ENCODE data around the gene CIITA. TPM values are rescaled to one million over a fixed set of nuclear protein-coding genes. Genes with fewer than 3 reads are reported as not detected.
"Not testable (repeated sequence)": the region's sequence is repeated elsewhere in the genome, so short reads cannot be mapped to it uniquely, and the experiment has no call there.

Gene CIITA
- total RNA-seq, 1 experiment from 2014 or later: 0.12 TPM

DNA sequence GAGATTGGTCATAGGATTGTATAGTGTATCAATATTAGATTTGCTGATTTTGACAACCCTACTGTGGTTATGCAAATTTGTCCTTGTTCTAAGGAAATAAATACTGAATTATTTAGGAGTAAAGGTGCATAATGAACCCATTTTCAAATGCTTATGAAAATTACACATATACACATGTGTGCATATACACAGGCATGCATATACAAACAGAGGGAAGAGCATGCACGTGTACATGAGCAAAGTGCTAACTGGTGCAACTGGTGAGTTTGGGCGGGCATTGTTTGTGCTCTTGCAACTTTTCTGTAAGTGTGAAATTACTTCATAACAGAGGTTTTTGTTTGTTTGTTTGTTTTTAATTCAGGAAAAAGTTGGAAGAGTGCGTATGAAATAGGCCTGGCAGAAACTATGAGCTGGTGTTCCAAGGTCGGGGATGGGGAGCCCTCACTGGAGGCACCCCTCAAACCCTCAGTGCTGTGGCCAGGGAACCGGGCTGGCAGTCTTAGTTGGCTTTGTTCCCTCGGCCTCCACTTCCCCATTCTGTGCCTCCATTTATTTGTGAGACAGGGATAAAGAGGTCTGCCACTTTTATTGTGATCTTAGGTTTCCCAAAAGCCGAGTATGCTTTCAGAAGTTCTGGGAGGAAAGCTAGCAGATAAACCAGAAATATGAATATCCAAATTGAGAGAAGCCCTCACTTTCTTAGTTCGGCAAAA lies 59.4 kb downstream of the CIITA start:
- DNase-seq (ENCODE audit: low read depth): no peak

DNA sequence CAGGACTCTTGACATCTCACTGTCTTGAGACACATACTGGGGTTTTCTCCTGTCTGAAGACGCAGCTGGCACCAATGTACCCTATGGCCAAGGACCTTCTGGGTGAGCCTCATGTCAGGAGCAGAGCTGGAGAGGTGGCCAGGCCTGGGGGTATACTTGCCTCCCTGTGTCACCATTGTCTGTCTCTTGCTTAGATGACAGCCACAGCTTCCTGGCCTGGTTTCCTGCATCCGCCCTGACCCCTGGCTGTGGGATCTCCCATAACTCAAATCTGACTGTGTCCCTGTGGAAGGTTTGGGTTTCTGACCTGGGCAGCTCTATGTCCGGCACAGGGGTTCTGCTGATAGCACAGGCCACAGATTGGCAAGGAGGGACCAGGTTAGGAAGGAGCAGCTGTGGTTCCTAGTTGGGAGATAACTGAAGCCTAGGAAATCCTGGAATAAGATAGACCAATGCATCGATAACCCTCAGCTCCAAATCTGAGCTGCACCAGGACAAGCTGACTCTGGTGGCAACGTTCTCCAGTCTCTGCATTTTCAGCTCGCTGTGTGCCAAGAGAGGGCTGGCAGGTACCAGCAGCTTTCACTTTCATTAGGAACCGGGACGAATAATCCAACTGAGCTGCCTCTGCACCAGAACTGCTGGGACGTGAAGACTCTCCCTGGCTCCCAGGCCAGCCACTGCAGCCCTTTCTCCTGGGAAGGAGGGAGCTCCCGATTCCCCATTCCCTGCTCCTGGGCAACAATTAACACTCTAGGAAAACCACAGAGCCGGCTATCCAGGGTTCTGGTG lies 60.3 kb downstream of the CIITA start:
- DNase-seq (ENCODE audit: low read depth): no peak

DNA sequence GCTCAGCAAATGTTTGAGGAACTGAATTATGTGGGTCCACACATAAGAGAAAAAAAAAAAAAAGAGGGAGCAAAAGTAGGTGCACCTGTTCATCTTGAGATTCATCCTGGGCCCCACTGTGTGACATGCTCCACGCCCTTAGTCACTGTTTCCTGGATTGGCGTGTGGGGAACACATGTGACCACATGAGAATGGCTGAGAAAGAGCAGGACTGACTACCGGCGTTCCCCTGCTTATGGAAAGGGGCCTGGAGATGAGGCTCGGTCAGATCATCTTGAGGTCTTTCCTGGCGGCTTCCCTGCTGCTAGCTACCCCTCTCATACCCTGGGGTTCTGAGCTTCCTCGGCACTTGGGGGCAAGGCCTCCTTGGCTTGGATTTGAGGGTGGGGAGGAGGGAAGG lies 61.3 kb downstream of the CIITA start:
- DNase-seq (ENCODE audit: low read depth): no peak

DNA sequence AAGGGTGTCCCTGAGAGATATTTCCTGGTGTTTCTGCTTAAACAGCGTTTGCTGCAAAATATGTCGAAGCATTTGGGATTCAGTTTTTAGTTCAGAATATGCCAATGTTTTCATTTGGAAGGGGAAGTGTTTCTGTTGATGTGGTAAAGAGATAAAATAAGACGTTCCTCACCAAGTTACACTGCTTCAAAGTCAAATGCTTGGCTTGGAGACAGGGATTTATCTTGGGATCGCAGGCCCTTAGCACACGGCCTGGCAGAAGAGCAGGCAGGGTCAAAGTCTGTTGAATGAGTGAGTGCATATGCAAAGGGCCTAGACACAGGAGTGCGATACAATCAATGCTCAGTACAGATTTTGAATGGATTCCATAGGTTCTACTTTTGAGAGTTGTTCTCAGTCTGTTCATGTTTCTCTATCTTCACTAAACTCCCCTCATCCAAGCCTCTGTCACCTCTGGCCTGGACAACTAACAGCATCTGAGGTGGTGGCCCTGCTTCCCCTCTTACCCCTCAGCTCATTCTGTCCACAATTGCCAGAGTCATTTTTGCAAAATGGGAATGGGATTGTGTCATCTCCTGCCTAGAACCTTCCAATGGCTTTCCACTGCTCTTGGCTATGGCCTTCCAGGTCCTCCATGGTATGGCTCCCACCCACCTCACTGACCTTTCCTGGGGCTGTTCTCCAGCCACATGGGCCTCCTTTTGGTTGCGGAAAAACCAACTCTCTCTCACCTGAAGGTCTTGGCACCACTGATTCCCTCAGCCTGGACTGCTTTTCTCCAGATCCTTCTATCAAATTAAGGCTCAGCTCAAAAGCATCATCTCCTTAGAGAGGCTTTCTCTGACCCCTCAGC lies 62.0 kb downstream of the CIITA start:
- no peak for DNase-seq (ENCODE audit: low read depth)

DNA sequence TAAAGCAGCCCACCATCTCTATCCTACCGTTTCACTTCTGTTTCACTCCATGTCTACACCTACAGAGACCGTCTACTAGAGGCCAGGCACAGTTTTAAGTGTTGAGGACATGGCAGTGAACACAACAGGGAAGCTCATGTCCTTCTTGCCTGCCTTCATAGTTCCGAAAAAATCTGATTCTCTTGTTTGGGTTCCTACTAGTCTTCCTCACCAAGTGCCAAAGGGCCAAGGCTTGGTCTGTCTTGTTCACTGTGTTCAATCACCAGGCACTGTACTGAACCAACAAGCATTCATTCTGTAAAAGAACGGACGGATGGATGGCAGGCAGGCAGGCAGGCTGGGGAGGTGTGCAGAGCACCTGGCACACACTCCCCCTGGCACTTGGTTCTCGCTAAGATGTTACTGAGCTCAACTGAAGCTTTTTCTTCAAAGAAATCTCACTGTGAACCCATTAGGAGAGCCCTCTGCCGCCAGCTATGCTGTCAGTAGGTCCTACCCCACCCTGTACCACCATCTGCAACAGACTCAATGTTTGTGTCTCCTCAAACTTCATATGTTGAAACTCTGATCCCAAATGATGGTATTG lies 62.7 kb downstream of the CIITA start:
- no peak for DNase-seq (ENCODE audit: low read depth)

DNA sequence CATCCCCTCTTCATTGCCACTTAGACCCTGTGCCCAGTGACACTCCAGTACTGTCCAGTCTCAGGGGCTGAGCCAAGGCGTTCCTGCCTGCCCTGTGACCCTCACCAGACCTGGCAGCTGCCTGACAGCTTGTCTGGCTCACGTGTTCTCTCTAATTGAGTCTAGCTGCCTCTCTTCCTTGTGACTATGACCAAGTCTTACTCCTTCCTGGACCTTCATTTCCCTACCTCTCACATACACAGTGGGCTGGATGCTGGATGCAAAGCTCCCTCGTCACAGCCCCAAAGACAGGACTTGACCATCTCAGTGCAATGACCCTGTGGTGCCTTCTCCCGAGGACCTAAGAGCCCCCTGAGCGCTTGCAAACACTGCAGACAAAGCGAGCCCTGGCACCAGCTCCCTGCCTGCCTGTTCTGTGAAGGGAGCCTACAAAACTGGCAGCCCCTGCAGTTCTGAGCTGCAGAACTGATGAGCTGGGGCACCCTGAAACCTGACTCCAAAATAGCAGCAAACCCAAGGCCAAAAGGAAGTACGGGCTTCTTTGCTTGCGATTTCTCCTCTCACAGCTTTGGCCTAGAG lies 63.6 kb downstream of the CIITA start:
- DNase-seq (ENCODE audit: low read depth): no peak

DNA sequence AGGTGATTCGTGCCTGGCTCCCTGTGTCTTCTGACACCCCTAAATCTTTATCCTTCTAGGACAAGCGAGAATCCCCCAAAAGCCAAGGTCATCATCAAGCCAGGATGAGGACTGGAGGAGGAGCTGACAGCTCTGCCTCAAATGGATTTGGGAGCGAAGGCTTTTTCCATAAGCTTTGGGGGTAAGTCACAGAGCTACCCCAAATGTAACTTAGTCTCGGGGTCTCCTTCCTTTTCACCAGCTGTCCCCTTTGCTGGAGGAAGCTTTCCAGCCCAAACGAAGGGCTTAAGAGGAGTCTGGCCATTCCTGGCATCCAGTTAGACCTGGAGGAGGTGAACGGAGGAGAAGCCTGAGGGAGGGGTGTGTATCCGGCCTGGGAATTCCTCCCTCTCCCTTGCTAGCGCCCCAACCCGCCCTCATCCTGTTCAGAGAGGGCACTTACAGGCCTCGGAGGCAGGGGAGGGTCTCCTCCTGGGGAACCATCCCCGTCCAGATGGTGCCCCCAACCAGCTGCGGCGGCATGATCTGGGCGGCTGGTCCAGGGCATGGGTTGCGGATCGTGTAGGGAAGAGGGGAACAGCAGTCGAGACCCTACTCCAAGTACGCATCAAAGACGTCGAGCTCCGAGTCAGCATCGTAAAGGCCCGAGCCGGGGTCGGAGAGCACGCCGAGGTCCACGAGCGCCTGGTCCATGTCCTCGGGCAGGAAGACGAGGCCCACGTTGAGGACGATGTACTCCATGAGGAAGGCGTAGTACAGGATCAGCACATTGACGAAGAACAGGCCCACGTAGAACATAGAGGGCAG lies 64.3 kb downstream of the CIITA start:
- no peak for DNase-seq (ENCODE audit: low read depth)

DNA sequence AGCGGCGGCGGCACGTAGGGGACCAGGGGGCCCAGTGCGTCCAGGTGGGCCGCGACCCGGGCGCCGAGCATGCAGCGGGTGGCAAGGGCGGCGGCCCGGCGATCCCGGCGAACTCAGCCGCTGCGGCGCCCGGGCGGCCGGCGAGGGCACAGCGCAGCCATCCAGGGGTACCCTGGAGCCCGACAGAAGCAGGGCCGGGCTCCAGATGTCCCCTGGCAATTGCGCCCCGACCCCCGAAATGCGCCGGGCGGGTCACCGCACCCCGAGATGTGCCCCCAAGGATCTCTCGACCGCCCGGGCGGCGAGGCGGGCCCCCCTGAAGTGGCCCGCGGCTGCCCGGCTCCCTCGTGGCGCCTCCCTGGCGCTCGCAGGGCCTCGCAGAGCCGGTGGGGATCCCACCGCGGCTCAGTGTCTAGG lies 64.9 kb downstream of the CIITA start:
- DNase-seq (ENCODE audit: low read depth): not testable (repeated sequence)

DNA sequence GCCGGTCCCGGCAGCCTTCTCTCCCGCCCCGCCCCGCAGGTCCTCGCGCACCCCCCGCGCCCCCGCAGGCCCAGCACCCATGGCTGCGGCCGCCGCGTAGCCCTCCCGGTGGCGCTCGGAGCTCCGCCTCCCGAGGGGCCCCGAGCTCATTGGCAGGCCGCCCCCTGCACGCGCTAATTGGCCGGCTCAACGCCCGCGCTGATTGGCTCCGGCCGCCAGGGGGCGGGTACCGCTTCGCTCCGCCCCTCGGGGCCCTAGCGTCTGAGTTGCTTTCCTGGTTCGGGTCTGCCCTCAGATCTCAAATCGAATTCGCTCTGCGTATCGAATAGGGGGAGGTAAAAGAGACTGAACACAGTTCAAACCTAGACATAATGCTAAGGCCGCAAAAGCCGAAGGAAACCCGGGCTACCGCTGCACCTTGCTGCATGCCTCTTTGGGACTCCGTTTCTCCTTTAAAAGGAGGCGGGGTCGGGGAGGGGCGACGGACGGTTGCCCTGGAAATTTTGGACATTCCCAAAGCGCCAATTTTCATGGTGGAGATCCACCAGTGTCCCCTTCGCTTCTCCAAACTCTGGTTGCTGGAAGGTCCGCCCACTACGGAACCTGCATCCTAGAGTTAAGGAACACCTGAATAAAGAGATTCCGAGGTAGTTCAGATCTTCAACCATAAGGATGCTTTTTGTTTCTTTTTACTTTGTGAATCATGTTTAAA lies 65.5 kb downstream of the CIITA start, which contains the start of gene DEXI:
DEXI (minus strand) TSS at position 117 of the 712 bp plus-strand sequence. CDS start 463 bp downstream, outside the sequence.
- peak; percentile 85 for DNase-seq (ENCODE audit: low read depth)

DNA sequence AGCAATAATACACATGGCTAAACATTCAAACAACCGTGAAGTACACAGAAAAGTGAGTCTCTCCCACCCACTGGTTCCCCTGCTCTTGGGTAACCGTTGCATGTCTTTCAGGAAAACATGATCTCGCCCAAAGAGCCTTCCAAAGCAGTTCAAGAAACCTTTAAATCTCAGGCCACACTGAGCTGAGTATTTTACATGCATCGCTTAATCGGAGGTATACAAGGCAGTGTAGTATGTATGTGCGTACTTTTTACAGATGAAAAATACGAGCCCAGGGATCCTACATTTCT lies 66.0 kb downstream of the CIITA start:
- no peak for DNase-seq (ENCODE audit: low read depth)

DNA sequence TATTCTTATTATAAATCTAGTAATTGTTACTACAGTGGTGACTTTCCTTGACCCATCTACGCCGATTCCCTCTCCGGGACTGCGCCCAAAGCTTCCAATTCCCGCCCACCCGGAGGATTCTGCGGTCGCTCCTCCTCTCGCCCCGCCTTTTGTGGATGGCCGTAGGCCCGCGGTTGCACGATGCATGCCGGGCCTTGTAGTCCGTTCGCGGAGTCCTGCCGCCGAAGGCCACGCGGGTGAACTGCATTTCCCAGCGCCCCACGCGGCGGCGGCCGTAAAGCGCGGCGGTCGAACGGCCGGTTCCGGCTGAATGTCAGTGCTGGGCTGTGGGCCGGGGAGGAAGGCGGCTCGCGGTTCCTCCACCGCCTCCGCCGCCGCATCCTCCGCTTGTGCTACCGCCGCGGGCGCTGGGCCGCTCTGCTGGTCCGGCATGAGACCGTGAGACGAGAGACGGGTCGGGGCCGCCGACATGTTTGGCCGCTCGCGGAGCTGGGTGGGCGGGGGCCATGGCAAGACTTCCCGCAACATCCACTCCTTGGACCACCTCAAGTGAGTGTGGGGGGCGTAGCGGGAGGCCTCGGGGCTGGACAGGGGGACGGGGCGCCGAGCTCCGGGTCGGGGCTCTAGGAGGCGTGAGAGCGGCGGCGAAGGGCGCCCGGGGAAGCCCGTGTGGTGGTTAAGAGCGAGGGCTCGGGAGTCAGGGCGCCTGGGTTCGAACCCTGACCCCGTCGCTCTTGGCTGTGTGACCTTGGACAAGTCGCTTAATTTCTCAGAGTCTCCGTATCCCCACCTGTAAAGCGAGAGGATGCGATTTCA lies 67.5 kb downstream of the CIITA start, which contains the start of gene CLEC16A:
CLEC16A (plus strand) TSS at position 316 of the 816 bp plus-strand sequence; CDS start at position 470, 154 bp downstream.
- peak; percentile 93 for DNase-seq (ENCODE audit: low read depth)

DNA sequence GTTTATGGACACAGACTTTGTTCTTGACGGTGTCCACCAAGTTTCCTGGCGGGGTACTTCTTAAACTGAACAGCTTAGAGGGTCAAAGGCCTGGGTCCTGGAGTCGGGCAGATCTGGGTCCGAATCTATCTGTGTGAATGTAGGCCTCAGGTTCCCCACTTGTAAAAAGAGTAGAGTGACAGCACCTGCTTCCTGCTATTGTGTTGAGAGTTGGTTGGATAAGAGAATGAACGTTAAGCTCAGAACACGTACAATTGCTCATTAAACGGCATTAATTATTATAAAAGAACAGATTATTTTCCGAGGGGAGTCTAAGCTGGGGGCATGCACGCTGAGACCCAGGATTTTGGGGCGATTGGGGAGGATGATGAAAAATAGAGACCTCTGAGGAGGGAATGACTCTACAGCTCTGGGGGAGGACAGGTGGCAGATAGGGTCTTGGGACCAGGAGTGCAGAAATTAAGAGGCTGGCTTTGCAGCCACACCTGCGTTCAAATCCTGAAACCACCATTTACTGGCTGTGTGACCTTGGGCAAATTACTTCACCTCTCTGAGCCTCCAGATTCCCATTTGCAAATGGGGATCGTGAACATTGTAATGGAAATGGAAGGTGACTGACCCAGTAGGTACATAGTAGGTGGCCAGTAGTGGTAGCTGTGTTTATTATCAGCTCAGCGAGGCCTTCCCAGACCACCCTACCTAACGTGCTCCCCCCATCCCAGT lies 68.2 kb downstream of the CIITA start:
- DNase-seq (ENCODE audit: low read depth): no peak

DNA sequence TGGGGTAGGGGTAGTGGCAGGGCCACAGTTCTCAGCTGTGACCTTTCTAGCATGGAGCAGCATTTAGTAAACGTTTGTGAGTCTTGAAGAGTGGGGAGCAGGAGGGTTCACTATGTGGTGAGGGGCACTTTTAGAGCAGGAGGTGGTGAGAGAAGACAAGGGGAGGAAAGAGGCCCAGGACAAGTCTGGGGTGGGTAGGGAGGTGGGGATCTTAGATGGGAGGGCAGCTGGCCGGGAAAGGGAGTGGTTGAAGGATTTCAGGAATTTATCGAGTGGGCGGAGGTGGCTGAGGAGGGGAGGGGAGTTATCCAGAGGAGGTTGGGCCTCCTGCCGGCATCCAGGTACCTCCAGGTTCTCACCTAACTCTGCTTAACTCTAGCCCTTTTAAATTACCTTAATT lies 69.3 kb downstream of the CIITA start:
- DNase-seq (ENCODE audit: low read depth): no peak

DNA sequence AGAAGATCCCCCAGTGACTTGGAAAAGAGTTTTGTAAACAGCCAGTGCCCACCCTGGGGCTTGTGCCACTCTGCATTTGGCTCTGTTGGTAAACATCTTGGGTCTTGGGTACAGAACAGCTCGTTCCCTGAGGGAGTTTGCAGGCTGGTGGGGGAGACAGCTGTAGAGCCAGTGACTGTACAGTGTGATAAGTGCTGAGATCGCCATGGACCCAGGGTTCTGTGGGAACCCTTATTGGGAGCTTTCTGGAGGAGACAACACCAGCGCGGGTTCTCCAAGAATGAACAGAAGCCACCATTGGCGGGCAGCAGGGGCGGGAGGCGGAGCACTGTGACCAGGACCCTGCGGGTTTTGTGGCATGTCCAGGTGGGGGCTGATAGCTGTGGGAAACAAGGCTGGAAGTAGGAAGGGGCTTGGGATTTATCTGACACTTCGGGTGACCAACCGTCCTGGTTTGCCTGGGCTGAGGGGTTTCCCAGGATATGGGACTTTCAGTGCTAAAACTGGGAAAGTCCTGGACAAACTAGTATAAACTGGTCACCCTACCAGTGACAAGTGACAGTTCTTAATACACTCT lies 70.3 kb downstream of the CIITA start:
- DNase-seq (ENCODE audit: low read depth): no peak

DNA sequence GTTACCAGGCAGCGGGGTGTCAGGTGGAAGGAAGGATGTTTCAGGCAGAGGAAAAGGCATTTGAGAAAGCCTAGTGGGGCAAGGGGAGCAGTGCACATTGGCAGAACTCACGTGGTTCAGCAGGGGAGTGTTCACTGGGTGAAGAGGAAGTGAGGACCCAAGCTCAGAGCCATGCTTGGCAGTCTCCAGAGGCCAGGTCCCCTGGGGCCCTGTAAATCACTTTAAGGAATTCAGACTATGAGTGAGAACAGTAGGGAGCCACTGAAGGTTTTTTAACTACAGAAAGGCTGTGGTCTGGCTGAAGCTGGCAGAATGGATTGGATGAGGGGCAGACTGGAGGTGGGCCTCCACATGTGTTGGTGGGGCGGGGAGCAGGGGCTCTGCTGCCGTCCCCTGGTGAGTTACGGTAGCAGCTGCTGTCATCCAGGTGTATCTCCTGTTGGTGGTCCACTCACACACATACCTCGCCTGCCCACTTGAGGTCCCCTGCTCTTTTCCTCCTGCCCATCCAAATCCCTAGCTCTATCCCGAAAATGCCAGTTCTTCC lies 72.5 kb downstream of the CIITA start:
- peak; percentile 22 for DNase-seq (ENCODE audit: low read depth)

DNA sequence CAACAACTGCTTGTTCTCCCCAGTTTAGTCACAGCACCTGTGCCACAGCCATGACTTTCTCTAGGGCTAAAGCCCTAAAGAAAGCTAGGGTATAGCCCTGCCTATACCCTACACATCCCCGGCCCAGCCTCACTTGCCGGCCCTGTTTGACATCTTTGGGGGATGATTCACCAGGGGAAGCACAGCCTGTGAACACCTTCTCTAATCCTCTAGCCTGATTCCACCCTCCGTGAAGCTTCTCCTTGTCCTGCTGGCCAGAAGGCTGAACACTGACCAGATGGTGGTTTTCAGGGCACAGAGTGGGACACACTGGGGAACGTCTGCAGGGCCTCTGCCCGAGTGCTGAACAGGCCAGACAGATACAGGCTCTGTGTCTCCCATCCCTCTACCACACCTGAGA lies 73.4 kb downstream of the CIITA start:
- DNase-seq (ENCODE audit: low read depth): no peak

DNA sequence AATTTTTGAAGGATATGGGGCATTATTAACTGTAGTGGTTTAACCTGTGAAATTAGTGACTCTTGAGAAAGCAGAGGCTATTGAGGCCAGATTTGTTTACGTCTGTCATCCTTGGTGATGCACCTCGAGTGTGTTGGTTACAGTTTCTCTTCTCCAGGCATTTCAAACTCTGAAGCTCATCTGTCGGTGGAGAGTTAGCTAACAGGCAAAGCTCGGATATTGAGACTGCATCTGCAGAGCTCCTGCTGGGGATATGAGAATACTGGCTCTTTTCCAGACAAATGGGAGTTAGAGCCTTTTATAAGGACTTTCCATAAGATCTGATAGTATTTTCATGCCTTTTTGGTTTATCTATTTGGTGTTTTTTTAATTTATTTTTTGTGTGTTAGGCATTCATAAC lies 74.0 kb downstream of the CIITA start:
- no peak for DNase-seq (ENCODE audit: low read depth)

DNA sequence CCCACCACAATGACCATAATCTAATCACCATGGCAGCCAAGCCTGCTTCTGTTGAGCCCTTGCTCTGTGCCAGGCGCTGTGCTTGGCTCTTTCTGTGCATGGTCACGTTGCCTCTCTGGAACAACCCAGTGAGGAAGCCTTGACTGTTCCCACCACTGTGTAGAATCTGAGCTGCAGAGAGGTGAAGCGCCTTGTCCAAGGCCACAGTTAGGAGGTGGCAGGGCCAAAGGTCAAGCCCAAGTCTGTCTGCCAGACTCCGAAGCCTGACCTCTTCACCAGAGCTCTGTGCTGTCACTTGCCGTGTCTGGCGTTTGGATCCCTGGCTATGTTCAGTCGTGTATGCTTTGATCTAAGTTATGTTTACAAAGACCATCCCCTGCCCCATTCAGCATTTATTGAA lies 77.9 kb downstream of the CIITA start:
- no peak for DNase-seq (ENCODE audit: low read depth)
